Measurements from ENCODE around the gene MCF2L2.

MCF2L2 gene

GRCh38 chr3:183285318-183285717 is 143.1 kb downstream of the MCF2L2 start:
- no peak for DNase-seq

- DNase-seq = no peak
Measured at GRCh38 chr3:183284570-183284969, 143.8 kb downstream of the MCF2L2 start.

GRCh38 chr3:183283886-183284285 is 144.5 kb downstream of the MCF2L2 start:
- no peak for DNase-seq

- no peak for DNase-seq
Measured at GRCh38 chr3:183281126-183281797, 147.2 kb downstream of the MCF2L2 start.

GRCh38 chr3:183279371-183279770 is 149.0 kb downstream of the MCF2L2 start:
- DNase-seq = no peak

- DNase-seq = no peak
Measured at GRCh38 chr3:183278479-183279088, 149.8 kb downstream of the MCF2L2 start.

GRCh38 chr3:183277260-183277659 is 151.2 kb downstream of the MCF2L2 start:
- DNase-seq = no peak

- no peak for DNase-seq
Measured at GRCh38 chr3:183275937-183276336, 152.5 kb downstream of the MCF2L2 start.

GRCh38 chr3:183275418-183275817 is 153.0 kb downstream of the MCF2L2 start:
- DNase-seq = no peak

- DNase-seq = no peak
Measured at GRCh38 chr3:183274609-183275008, 153.8 kb downstream of the MCF2L2 start.

- DNase-seq = no peak
Measured at GRCh38 chr3:183272791-183273190, 155.6 kb downstream of the MCF2L2 start.

GRCh38 chr3:183272142-183272541 is 156.3 kb downstream of the MCF2L2 start:
- DNase-seq = no peak

GRCh38 chr3:183270344-183270743 is 158.1 kb downstream of the MCF2L2 start:
- DNase-seq = no peak

GRCh38 chr3:183269345-183269744 is 159.1 kb downstream of the MCF2L2 start:
- DNase-seq = no peak

- DNase-seq = no peak
Measured at GRCh38 chr3:183268366-183268765, 160.1 kb downstream of the MCF2L2 start.

GRCh38 chr3:183267140-183267539 is 161.3 kb downstream of the MCF2L2 start:
- no peak for DNase-seq

GRCh38 chr3:183266454-183266853 is 162.0 kb downstream of the MCF2L2 start:
- DNase-seq = no peak

- DNase-seq = no peak
Measured at GRCh38 chr3:183265834-183266417, 162.5 kb downstream of the MCF2L2 start.

GRCh38 chr3:183265157-183265642 is 163.2 kb downstream of the MCF2L2 start:
- no peak for DNase-seq

- DNase-seq = no peak
Measured at GRCh38 chr3:183264268-183264667, 164.2 kb downstream of the MCF2L2 start.

GRCh38 chr3:183262875-183263378 is 165.5 kb downstream of the MCF2L2 start:
- DNase-seq = no peak

GRCh38 chr3:183261151-183261724 is 167.2 kb downstream of the MCF2L2 start:
- no peak for DNase-seq

- DNase-seq = no peak
Measured at GRCh38 chr3:183260167-183260904, 168.1 kb downstream of the MCF2L2 start.

Data from CD4-positive, alpha-beta T cell treated with Interleukin-12 subunit alpha and Interleukin-12 subunit beta, for 1 hour (primary cell).